Right atrium auricular region (tissue), 2 donors: ENCODE measurements around the gene LYRM1. TPM values are rescaled to one million over a fixed set of nuclear protein-coding genes. Genes with fewer than 3 reads are reported as not detected.

Experiments used
- DNase-seq: peaks from one replicate; pipeline ENCODE4 v3.0.0-alpha.2; 2019; ENCODE audit warnings: low spot score
- H3K27ac ChIP-seq, 2 donors: fragments of 200-600 bp; sonication (generic); 1 replicate in 1 of 2; 2 replicates in 1 of 2; pipeline ENCODE4 v1.5.1; 2016 to 2019
- H3K27me3 ChIP-seq, 2 donors: fragments of 200-600 bp; sonication (generic); one replicate each; pipeline versions ENCODE4 v1.5.1 to v1.6.0; 2017 to 2019
- H3K36me3 ChIP-seq: fragments of 200-600 bp; sonication (generic); one replicate; pipeline ENCODE4 v1.5.1; 2016
- H3K4me1 ChIP-seq, 2 donors: fragments of 200-600 bp; sonication (generic); one replicate each; pipeline versions ENCODE4 v1.5.1 to v1.6.0; 2017 to 2019
- H3K4me3 ChIP-seq, 2 donors: fragments of 200-600 bp; sonication (generic); 1 replicate in 1 of 2; 2 replicates in 1 of 2; pipeline ENCODE4 v1.5.1; 2017 to 2019; ENCODE audit warnings: mild to moderate bottlenecking in 1 of 2, moderate library complexity in 1 of 2
- H3K9me3 ChIP-seq, 2 donors: fragments of 200-600 bp; sonication (generic); one replicate each; pipeline ENCODE4 v1.5.1; 2019
- total RNA-seq, 2 donors: library from RNA; depleted of rRNA; stranded (reverse); fragments of >200 nt; gene quantifications; one replicate each; pipeline ENCODE4 v1.1.0, GENCODE V29; 2016
- TF ChIP-seq, protein P1 (sequence below), 2 donors: fragments of 200-600 bp; sonication (generic); IDR thresholded peaks; one replicate each; pipeline ENCODE4 v1.5.1; 2019; ENCODE audit warnings: antibody characterized with exemption in 2 of 2

LYRM1 gene
- total RNA-seq, 2 donors from 2014 or later = 54.2 to 58.7 TPM

- no peak for DNase-seq
- Histone ChIP-seq H3K27ac (no peak overlapping the region), H3K27me3 (no peaks in the 10 kb centered on the region), H3K4me1 (peaks cover 0 to 7% of the 10 kb centered on the region in 2 donors), H3K4me3 (no peak overlapping the region), H3K36me3 (no peaks in the 10 kb centered on the region), H3K9me3 (no peaks in the 10 kb centered on the region)
- TF ChIP-seq, protein P1, sequence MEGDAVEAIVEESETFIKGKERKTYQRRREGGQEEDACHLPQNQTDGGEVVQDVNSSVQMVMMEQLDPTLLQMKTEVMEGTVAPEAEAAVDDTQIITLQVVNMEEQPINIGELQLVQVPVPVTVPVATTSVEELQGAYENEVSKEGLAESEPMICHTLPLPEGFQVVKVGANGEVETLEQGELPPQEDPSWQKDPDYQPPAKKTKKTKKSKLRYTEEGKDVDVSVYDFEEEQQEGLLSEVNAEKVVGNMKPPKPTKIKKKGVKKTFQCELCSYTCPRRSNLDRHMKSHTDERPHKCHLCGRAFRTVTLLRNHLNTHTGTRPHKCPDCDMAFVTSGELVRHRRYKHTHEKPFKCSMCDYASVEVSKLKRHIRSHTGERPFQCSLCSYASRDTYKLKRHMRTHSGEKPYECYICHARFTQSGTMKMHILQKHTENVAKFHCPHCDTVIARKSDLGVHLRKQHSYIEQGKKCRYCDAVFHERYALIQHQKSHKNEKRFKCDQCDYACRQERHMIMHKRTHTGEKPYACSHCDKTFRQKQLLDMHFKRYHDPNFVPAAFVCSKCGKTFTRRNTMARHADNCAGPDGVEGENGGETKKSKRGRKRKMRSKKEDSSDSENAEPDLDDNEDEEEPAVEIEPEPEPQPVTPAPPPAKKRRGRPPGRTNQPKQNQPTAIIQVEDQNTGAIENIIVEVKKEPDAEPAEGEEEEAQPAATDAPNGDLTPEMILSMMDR (IDR thresholded peaks at IDR 0.05) = no peak
Measured at GRCh38 chr16:20933589-20933988, 33.0 kb downstream of the LYRM1 start.

DNA sequence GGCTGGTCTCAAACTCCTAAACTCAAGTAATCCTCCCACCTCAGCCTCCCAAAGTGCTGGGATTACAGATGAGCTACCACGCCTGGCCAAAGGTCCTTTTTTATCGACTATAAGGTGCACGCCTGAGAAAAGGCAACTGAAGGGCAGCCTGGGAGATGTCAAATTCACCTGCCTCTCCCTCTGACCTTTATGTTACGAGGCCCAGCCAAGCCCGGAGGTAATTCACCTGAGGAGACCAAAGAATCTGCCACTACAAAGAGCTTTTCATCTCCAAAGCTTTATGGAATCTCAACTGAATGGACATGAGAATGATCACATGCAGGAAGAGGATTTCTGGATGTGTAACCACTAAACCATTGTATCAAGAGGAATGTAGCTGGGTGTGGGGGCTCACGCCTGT is 37.2 kb downstream of the LYRM1 start:
- TF ChIP-seq, protein P1 (IDR thresholded peaks at IDR 0.05) = no peak
- no peak for DNase-seq
- no peaks in the 10 kb centered on the region for H3K4me1 ChIP-seq
- no peaks in the 10 kb centered on the region for H3K36me3 ChIP-seq
- no peaks in the 10 kb centered on the region for H3K27me3 ChIP-seq
- no peak overlapping the region for H3K27ac ChIP-seq
- H3K4me3 ChIP-seq = no peak overlapping the region
- H3K9me3 ChIP-seq = no peaks in the 10 kb centered on the region

DNA sequence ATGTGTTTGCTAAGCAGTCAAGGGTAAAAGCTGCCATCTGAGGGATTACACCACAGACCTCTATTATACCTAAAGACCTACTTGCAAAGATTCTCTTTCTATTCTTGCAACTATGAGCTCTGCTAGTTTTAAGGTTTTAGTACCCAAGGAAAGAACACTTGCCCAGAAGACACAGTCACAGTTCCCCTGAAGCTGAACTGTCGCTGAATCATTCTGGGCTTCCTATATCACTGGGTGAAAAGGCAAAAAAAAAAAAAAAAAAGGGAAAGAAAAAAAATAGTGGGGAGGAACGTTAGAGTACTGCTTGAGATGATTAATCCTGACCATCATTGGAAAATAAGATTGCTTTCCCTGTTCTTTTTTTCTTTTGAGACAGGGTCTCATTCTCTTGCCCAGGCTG is 37.9 kb downstream of the LYRM1 start:
- H3K36me3 ChIP-seq = no peaks in the 10 kb centered on the region
- no peaks in the 10 kb centered on the region for H3K9me3 ChIP-seq
- H3K4me3 ChIP-seq = no peak overlapping the region
- no peak overlapping the region for H3K27ac ChIP-seq
- no peaks in the 10 kb centered on the region for H3K27me3 ChIP-seq
- TF ChIP-seq, protein P1 (IDR thresholded peaks at IDR 0.05) = no peak
- DNase-seq = no peak
- H3K4me1 ChIP-seq = no peaks in the 10 kb centered on the region

DNA sequence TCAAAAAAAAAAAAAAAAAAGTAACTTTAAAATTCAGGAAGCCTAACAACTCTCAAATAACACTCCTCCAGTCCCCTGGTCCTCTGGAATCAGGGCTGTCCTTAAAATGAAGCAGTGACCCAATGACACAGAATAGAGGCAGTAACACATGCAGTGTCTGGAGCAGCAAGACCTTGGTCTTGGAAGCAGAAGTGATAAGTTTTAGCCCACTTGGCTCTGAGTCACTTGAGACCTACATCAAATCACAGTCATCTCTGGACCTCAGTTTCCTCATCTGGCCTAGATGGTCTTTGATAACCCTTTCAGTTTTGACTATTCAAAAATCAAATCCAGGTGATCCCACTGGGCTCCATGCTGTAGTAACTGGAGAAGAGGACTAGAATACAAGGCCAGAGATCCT is 39.0 kb downstream of the LYRM1 start:
- Histone ChIP-seq H3K36me3 (no peaks in the 10 kb centered on the region), H3K27ac (no peak overlapping the region), H3K9me3 (no peaks in the 10 kb centered on the region), H3K4me1 (no peaks in the 10 kb centered on the region), H3K4me3 (no peak overlapping the region), H3K27me3 (no peaks in the 10 kb centered on the region)
- no peak for DNase-seq
- TF ChIP-seq, protein P1 (IDR thresholded peaks at IDR 0.05) = no peak

DNA sequence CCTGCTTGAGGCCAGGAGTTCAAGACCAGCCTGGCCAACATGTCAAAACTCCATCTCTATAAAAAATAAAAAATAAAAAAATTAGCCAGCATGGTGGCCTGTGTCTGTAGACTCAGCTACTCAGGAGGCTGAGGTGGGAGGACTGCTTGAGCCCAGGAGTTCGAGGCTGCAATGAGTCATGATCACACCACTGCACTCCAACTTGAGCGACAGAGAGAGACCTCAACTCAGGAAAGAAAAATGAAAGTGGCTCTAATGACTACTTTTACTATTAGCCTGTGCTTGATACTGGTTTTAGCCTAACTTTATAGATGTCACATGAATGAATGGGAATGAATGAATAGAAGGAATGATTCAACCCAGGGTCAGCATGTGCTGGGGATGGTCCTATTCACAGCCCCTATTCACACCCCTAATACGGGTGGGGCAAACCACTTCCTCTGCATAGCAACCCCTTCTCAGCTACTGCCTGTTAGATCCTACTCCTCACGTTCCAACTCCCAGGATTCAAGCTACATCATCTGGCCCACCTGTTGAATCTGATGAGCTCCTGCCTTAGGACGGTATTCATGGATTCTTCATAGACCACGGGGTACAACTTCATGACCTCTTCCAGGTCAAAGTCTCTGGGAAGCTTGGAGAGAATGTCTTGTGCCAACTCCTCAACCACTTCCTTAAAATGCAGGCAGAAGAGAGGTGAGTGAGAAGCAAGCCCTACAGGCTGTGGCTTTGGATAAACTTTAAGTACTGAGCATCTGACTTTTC is 40.5 kb downstream of the LYRM1 start:
- Histone ChIP-seq H3K9me3 (no peaks in the 10 kb centered on the region), H3K27ac (no peak overlapping the region), H3K27me3 (no peaks in the 10 kb centered on the region), H3K4me3 (no peak overlapping the region), H3K4me1 (no peaks in the 10 kb centered on the region), H3K36me3 (no peaks in the 10 kb centered on the region)
- DNase-seq = no peak
- TF ChIP-seq, protein P1 (IDR thresholded peaks at IDR 0.05) = no peak

DNA sequence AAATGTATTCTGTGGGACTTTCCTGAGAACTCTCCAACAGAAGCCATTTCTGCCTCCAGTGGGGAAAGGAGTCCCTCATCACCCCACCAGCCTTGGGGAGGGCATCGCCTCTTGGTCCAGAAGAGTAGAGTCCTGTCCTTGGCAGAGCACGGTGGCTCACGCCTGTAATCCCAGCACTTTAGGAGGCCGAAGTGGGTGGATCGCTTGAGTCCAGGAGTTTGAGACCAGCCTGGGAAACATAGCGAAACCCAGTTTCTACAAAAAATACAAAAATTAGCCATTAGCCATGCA is 41.0 kb downstream of the LYRM1 start:
- Histone ChIP-seq H3K9me3 (no peaks in the 10 kb centered on the region), H3K36me3 (no peaks in the 10 kb centered on the region), H3K27ac (no peak overlapping the region), H3K27me3 (no peaks in the 10 kb centered on the region), H3K4me1 (no peaks in the 10 kb centered on the region), H3K4me3 (no peak overlapping the region)
- DNase-seq = no peak
- TF ChIP-seq, protein P1 (IDR thresholded peaks at IDR 0.05) = no peak
